ENCODE measurements around the gene KCND2.

DNA sequence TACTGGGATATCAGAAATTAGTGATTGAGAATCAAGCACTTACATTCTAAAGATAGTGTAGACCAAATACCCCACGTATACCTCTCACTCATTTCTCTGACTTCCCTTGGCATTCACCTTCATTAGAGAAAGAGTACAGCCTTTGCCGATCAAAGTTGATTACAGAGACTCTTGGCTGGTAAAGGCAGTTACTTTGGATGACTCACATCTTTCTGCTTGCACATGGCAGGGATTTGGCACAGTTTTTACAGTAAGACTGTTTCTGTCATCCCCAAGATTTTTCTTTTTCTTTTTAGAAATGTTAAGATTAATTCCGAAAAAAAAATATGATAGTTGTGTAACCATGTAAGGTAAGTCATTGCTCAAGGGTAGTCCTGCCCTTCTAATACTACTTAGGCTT is 442.0 kb downstream of the KCND2 start:
- TF ChIP-seq, protein P1, sequence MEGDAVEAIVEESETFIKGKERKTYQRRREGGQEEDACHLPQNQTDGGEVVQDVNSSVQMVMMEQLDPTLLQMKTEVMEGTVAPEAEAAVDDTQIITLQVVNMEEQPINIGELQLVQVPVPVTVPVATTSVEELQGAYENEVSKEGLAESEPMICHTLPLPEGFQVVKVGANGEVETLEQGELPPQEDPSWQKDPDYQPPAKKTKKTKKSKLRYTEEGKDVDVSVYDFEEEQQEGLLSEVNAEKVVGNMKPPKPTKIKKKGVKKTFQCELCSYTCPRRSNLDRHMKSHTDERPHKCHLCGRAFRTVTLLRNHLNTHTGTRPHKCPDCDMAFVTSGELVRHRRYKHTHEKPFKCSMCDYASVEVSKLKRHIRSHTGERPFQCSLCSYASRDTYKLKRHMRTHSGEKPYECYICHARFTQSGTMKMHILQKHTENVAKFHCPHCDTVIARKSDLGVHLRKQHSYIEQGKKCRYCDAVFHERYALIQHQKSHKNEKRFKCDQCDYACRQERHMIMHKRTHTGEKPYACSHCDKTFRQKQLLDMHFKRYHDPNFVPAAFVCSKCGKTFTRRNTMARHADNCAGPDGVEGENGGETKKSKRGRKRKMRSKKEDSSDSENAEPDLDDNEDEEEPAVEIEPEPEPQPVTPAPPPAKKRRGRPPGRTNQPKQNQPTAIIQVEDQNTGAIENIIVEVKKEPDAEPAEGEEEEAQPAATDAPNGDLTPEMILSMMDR (IDR thresholded peaks at IDR 0.05): no peak
- TF ChIP-seq, protein P2, sequence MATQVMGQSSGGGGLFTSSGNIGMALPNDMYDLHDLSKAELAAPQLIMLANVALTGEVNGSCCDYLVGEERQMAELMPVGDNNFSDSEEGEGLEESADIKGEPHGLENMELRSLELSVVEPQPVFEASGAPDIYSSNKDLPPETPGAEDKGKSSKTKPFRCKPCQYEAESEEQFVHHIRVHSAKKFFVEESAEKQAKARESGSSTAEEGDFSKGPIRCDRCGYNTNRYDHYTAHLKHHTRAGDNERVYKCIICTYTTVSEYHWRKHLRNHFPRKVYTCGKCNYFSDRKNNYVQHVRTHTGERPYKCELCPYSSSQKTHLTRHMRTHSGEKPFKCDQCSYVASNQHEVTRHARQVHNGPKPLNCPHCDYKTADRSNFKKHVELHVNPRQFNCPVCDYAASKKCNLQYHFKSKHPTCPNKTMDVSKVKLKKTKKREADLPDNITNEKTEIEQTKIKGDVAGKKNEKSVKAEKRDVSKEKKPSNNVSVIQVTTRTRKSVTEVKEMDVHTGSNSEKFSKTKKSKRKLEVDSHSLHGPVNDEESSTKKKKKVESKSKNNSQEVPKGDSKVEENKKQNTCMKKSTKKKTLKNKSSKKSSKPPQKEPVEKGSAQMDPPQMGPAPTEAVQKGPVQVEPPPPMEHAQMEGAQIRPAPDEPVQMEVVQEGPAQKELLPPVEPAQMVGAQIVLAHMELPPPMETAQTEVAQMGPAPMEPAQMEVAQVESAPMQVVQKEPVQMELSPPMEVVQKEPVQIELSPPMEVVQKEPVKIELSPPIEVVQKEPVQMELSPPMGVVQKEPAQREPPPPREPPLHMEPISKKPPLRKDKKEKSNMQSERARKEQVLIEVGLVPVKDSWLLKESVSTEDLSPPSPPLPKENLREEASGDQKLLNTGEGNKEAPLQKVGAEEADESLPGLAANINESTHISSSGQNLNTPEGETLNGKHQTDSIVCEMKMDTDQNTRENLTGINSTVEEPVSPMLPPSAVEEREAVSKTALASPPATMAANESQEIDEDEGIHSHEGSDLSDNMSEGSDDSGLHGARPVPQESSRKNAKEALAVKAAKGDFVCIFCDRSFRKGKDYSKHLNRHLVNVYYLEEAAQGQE (IDR thresholded peaks at IDR 0.05; ENCODE audit: insufficient read depth in 1 of 2, low read depth in 2 of 2, low read length in 1 of 2): no peak
- TF ChIP-seq POLR2AphosphoS5 (IDR thresholded peaks at IDR 0.05; ENCODE audit: low read depth, low read length) (no peak), TCF7L2 (IDR thresholded peaks at IDR 0.05; ENCODE audit: low read depth, low read length) (no peak), SIN3A (IDR thresholded peaks at IDR 0.05; ENCODE audit: borderline replicate concordance, insufficient read depth, low read depth, low read length) (no peak)

All from Panc1 (cell line).